Measurements from ENCODE around the gene SMOC2.

The SMOC2 gene

GRCh38 chr6:168415993-168416530, 24.9 kb upstream of the SMOC2 start:
- no peak for FAIRE-seq

DNA sequence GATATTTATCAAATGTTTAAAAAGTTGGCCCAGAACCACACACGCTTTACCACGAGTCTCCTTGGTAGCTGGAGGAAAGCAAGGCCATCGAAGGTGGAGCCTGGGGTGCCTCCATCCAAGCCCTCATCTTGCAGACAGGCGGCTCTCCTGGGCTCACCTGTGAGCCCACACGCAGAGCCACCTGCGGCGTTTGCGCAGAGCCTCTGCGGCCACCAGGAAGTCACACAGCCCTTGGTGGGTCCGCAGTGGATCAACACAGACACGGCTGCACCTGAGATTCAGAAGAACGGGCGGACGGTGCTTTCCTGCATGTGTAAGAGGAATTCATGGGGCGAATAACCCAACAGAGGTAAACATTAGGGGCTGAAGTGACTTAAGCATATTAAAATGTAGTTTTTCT, 24.5 kb upstream of the SMOC2 start:
- FAIRE-seq = no peak

DNA sequence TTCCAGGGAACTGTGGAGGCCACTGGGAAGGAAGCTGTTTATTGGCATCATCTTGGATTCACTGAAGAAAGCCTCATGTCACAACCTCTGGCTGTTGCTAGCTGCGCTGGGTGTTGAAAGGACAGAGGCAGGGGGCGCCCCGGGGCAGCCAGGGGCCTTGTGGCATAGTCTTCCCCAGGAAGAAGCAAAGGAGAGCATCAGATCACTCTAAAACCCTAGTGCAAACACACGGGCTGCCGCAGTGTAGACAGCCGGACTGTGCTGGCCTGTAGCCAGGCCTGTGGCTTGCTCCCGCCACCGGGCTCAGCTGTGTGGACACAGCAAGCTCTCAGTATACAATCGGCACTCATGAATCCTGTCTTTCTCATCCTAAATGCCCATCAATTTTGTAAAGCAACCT, 23.8 kb upstream of the SMOC2 start:
- no peak for FAIRE-seq

DNA sequence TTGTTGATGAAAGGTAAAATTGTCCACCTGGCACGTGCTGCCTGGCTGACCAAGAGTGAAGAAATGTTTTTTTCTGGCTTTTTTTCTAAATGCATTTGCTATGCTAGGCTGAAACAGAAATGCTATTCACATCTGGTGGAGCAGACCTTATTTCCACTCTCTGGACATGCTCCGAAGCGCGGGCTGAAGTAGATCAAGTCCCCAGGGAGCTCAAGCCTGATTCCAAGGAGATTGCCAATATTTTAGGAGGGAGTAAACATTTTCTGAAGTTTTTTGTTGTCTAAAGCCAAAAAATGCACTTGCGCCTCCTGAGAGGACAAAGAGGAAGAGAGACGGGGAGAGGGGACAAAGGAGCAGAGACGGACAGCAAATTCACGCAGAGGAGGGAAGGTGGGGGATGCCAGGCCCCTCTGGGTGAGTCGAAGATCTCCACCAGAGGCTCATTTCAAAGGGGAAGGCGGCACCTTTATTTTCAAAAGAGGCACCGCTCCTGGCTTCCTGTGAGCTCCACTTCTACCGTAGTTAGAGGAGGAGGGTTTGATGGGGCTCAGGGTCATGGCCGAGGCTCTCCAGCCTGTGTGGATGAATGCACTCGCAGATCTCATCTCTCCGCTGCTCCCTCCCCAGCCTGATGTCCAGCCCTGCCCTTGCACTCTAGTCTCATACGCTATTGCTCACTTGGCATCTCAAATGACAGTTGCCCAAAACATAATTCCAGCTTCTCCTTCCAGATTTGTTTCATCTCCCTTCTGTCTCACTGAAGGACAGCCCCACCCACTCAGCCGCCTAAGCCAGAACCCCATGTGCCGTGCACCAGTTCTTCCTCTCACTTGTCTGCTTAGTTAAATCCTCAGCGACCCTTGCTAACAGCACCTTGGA, 23.1 kb upstream of the SMOC2 start:
- no peak for FAIRE-seq

GRCh38 chr6:168418711-168419121, 22.3 kb upstream of the SMOC2 start:
- FAIRE-seq = no peak

GRCh38 chr6:168419569-168419968, 21.4 kb upstream of the SMOC2 start:
- FAIRE-seq = no peak

- no peak for FAIRE-seq
Measured at GRCh38 chr6:168420084-168420483, 20.9 kb upstream of the SMOC2 start.

GRCh38 chr6:168420706-168421105, 20.3 kb upstream of the SMOC2 start:
- no peak for FAIRE-seq

DNA sequence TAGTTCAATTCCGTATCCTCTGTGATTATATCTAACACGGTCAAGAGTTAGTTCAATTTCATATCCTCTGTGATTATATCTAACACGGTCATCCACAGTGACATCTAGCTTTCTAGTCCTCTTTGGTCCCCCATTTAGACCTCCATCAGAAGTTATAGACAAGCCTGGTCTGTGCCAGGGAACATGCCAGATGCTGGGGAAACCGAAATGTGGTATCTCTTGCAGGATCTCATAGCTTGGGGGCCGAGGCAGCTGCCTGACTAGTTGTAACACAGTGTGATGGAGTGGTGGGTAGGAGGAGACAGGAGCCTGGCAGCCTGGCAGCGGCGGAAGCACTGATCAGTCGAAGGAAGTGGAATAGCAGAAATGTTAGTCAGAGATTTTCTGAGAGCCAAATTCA, 13.8 kb upstream of the SMOC2 start:
- FAIRE-seq = no peak

- FAIRE-seq = no peak
Measured at GRCh38 chr6:168428052-168428826, 12.7 kb upstream of the SMOC2 start.

- no peak for FAIRE-seq
Measured at GRCh38 chr6:168428863-168429262, 12.1 kb upstream of the SMOC2 start.

GRCh38 chr6:168432196-168432595, 8.8 kb upstream of the SMOC2 start:
- FAIRE-seq = no peak

DNA sequence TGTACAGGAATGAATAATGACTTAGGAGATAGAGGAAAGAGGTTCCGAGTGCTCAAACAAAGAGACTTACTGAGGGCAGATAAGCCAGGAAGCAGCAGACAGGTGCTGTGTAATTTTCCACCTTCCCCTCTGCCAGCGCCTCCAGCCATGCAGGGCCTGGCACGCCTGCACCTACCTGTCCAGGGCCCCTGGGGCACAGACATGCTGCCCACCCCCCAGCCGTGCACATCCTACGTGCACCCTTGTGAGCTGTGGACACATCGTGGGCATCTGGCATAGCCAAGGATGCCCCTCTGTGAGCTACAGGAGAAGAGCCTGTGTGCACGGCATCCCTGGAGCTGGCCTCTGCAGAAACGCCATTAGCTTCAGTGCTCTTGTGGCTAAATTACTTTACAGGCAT, 7.1 kb upstream of the SMOC2 start:
- no peak for FAIRE-seq

DNA sequence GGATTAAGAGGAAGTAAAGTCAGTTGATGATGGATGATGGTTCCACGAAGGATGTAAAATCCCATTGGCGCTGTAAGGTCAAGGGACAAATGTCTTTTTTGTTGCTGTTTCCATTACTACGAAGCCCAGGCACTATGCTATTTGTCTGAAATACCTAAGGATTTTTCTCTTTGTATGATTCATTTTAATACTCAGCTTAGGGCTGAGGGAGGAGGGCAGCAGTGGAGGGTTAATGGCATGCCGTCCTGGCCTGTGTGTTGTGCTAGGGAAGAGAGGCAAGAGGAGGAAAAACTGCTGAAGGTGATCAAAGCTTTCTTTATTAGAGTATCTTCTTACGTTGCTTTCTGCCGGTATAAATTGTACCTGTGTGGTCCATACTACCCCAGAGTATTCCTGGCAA, 6.5 kb upstream of the SMOC2 start:
- no peak for FAIRE-seq

GRCh38 chr6:168437751-168438150, 3.2 kb upstream of the SMOC2 start:
- no peak for FAIRE-seq

DNA sequence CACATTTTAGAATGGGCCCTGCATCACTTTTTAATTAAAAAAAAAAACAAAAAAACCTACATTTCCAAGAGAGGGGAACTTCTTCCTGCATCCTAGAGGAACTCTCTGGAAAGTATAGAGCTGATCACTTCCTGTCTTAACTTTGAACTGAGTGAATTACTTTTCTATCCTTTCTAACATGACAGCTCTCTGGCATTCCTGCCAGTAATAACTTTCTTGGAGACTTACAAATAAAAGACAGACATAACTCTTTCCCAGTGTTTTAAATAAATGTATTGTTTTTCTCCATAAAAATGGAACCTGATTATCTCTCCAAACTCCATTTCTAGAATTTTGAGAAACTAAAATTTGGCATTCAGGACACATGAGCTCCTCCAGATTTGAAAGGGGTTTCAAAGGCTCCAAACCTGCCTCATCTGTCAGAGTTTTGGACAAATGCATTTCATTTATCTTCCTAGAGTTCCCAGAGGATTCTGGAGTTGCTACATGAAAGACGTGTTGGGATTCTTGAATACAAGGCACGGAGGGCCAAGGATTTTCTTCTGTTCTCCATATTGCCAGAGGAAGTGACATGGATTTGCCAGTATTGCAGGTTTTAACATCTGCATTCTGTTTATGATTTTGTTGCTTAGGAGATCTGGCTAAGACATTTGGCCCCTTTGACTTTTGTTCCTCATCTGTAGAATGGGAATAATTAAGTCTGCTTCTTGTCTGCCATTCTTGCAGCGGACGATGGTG, 2.0 kb upstream of the SMOC2 start:
- no peak for FAIRE-seq

DNA sequence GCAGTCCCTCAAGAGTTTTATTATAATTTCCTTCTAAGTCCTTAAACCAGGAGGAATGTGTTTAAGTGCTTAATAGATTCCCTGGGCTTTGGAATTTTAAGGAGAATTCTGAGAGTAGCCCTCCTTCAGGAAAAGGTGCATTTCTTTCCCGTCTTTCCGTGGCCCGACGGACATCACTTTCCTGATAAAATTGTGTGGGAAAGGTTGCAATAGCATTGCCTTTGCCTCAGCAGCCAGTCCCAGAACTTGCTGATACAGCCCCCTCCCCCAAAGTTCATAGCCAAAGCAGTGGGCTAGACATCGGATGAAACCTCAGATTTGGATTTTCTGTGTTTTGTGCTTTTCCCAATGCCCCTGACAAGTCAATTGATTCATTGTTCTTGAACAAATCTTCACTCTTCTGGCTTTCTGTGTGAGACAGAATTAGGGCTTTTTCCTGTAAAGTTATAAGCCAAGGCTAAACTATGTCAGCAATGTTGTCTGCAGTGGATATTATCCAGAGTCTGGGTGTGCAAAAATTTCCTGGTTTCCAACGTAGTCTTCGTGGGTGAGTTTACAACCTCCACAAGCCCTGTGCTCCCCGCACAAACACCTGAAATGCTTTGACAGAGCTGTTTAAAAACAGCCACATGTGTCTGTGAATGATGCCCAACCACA, 1.1 kb upstream of the SMOC2 start:
- FAIRE-seq = no peak

- no peak for FAIRE-seq
Measured at GRCh38 chr6:168441434-168442391, 729 bp downstream of the SMOC2 start.

GRCh38 chr6:168442646-168443045, 1.7 kb downstream of the SMOC2 start:
- no peak for FAIRE-seq

- FAIRE-seq = no peak
Measured at GRCh38 chr6:168447282-168447681, 6.3 kb downstream of the SMOC2 start.

GRCh38 chr6:168447700-168448099, 6.7 kb downstream of the SMOC2 start:
- no peak for FAIRE-seq
